HG03442 (cell line): ENCODE measurements around the gene B3GNT9.
"Not testable (repeated sequence)": the region's sequence is repeated elsewhere in the genome, so short reads cannot be mapped to it uniquely, and the experiment has no call there.

Experiments used
- ATAC-seq: cut with Tn5 transposase; IDR thresholded peaks from one replicate; pipeline ENCODE4 v1.9.1; 2021; ENCODE audit warnings: mild to moderate bottlenecking, moderate library complexity; ENCODE audit not compliant: unreplicated experiment

Gene B3GNT9

DNA sequence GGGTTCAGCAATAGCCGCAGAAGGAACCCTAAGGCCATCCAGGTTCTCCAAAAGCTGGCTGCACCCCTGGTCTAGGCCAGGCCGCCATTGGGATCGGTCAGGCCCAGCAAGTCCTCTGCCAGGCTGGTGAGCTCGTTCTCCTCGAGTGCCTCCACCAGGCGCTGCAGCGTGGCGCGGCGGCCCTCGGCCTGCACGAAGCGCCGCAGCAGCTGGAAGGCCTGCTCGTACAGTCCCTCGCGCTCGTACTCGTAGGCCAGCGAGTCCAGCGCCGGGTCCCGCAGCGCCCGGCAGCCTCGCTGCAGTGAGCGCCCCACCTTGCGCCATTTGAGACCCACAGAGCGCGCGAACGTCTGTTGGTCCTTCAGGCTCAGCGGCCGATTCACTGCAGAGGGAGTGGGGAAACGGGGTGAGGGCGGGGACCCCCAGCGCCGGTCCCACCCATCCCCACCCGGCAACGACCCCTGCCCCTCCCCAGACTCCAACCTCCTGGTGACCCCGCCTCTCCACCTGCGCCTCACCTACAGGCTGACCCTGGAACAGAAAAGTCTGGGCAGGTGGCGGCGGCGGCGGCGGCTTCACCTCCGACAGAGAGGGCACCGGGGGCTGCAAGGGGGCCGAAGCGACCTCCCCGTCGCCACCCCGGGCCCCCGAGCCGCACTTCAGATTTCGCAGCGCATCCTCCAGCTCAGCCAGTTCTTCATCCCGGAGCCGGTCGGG lies 3.9 kb upstream of the B3GNT9 start:
- ATAC-seq = no peak

DNA sequence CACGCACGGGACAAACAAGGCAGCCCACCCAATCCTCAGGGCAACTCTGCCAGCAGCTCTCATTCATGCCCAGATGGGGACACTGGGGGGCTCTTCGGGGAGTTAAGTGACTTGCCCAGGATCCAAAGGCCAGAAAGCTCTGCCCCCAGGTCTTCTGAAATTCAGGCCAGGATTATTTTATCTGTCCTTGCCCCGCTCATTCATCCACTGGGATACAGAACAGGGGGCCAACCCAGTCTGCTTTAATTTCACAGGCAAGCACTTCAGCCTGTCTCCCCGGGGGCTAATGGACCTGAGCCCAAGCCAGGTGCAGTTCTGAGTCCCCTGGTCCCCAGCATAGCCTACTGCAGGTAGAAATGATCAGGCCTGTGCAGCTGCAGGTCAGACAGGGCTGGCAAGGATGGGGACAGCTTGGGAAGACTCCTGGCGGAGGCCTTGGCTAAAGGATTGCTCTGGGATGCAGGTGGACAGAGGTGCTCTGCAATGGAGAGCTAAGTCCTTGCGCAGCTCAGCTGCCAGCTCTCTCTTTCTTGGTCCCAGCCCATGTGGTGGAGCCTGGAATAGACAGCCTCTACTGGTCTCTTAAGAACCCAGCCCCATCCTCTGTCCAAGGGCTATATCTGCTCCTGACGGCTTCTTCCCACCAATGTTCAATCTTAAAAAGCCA lies 766 bp upstream of the B3GNT9 start:
- no peak for ATAC-seq

DNA sequence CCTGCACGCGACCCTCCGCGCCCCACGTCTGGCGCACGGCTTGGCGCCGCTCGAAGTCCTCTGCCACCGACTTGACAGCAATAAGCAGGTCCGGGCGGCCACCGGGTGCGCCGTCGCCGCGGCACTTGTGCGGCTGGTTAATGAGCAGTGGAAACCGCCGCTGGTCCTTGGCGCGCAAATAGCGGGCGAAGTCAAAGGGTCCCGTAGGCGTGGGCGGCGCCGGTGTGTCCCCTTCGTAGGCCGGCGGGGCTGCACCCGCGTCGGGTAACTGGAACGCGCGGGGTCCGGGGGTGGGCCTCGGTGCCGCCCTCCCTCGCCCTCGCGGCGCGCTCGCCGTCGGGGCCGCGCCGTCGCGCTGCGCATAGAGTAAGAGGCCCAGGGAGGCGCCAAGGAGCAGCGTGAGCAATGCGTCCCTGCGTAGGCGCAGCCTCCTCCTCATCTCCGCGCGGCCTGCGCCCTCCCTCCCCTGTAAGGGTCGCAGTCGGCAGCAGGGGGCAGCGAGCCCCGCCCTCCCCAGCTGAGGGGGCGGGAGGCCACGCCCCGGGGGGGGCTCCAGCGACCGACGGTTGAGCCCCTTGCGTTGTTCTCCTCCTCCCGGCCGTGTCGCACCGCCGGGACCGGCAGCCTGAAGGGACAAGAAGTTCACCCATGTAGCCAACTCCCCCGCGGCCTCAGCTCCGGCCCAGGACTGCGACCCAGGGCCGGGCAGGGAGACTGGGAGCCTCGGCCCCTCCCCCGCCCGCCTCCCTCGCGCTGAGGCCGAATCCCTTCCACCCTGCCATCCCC lies 558 bp downstream of the B3GNT9 start:
- ATAC-seq = peak; percentile 42

DNA sequence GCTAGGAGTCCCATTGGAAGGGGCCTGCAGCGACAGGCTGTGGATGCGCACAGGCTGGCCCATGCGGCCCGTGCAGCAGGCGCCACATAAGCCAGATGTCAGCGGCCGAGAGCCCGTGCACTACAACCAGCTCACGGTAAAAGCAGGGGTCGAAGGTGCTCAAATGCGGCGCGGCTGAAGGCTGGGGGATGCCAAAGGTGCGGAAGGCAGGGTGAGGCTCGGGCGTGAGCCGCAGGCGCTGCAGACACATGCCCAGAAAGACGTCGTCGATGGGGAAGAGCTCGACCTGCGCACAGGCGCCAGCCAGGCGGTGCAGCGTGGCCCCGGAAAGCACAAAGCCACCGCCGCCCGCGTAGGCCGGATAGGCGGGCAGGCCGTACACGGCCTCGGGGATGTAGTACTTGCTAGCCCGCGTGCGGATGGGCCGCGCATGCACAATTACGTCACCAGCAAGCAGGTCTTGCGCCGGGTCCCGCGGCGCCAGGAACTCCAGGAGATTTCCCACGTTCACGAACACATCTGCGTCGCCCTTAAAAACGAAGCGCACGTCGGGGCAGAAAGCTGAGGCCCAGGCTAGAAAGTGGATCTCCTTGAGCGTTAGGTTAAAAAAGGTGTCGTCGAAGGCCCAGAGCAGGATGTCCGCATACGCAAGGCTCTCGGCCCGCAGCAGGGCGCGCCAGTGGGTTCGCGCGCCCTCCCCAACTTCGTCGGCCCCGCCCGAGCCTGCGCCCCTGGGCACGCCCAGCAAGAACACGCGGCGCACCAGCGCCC lies 1.3 kb downstream of the B3GNT9 start:
- no peak for ATAC-seq

DNA sequence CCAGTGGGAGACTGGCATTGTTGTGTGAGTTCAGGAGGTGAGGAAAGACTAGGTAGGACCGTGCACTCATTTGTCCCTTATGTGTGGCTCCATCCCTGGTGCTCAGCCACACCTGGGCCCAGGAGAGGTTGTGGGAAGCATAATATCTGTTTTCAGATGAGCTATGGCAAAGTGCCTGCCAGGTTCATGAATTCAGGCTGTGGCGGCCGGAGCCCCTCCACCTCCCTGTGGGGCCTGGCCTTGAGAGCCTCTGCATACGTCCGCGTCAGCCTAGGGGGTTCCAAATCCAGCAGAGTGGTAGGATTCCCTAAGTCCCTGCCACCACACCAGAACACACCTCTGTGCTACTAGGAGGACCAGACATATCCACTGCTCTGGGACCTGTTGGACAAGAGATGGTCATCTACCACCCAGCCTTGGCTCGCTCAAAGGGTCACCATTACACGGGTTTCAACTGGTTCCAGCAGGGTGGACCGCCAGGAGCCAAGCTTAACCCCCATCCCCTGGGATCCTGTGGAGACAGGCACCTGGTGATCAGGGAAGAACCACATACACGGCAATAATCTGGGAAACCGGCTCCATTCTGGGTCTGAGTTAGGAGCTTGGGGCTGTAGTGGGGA lies 2.0 kb downstream of the B3GNT9 start:
- no peak for ATAC-seq

DNA sequence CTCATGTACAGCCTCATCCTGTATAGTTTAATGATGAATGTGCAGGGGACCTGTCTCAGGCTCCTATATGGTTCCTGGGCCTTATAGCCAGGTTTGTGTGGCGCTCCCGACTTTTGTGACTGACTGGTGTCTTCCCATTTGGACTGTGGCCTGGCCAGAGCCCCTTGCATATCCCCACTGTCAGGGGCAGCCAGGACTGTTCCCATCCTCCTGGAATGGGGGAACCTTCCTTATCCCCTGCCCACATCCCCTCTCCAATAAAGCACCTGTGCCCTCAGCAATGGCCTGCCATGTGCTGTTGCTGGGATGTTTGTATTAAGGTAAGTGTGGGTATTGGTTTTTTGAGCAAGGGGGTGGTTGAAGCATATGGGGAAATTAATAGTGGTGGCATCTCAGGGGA lies 2.6 kb downstream of the B3GNT9 start:
- ATAC-seq = no peak

DNA sequence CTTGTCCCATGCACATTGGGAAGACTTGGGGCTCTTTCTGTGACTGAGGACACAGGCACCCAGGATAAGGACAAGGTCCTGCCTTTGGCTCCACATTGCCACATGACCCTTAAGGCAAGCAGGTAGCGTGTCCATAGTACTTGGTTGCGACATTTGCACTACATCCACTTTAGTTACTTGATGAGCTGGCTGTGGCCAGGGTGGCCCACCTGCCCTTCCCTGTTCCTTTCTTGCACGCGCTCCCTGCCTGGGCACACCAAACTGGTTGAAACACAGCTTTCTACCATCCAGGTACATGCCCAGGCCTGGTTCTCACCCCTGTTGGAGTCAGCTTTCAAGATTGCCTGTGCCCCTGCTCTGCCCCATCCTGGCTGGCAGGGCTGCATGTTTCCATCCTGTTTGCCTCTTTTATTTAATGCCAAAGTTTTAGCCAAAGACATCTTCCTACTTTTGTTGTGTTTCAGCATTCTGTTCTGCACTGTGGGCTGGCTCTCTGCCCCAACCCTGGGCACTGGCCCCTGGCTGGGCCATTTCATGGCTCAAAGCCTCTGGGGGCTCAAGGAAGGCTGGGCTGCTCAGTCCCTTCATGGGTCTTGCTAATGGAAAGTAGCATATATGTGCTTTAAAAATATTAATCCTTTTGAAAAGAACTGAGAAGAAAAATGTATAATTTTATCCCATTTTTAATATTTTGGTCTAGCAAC lies 3.2 kb downstream of the B3GNT9 start:
- ATAC-seq = no peak

DNA sequence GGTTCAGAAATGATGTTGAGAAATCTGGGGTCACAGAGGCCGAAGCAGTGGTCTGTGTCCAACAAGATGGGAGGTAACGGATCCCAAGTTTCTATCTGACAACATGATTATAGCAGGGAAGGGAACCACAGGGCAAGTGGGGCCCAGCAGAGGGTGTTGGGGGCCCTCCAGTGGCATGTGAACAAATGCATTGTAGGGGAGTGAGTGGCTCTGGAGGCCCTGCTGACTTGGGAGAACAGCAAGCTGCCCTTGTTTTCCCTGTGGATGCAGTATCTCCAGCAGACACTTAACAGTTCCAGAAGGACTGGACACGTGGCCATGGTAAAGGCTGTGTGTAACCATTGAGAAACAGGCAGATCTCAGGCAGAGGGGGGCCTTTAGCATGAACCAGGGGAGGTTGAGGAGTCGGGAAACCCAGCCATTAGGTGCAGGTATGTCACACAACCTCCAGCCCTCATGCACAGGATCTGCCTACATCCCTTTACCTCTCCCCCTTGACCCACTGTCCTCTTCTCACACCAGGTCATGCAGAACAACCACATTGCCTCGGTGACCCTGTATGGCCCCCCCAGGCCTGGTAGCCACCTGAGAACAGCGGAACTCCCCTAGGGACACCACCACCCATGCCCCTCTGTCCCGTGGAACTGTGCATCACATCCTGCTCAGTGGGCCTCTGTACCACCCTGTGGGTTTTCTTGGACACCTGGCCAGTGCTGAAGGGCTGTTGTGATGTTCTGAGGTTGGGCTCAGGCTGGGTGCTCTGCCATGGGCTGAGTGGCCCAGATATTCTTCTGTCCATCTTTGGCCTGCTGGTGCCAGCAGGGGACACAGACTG lies 4.1 kb downstream of the B3GNT9 start:
- no peak for ATAC-seq

DNA sequence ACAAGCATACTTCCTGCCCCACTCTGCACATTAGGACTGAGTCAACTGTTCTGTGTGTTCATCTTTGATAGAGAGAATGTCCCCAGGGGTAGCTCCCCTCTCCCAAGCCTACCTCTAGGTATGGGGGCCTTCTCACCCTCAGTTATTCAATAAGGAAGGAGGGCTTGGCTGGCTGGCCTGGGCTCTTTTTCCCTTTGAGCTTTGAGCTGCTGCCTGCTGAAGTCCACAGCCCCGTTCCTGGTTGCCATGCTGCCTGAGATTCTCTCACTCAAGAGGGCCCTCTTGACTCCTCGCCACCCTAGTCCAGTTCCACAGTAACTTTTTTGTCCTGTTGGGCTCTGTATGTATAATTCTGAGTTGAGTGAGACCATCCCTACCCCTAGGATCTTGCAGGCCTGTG lies 5.1 kb downstream of the B3GNT9 start:
- no peak for ATAC-seq

DNA sequence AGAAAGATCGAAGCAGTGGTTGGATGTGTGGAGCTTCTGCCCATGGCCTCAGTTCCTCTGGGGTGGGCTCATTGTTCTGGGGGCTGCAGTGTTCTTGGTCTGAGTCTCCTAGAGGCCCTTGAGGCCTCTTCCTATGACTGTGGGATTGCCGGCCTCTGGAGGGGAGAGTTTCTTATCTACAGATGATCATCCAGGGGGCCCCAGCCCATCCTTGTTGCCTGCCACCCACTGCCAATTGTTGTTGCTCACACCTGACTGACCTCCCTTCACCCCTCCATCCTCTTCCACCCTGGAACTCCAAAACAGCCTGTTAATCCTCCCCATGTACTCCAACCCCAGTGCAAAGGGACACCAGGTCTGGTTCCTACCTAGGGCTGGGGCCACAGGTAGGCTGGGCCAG lies 5.9 kb downstream of the B3GNT9 start:
- ATAC-seq = no peak

DNA sequence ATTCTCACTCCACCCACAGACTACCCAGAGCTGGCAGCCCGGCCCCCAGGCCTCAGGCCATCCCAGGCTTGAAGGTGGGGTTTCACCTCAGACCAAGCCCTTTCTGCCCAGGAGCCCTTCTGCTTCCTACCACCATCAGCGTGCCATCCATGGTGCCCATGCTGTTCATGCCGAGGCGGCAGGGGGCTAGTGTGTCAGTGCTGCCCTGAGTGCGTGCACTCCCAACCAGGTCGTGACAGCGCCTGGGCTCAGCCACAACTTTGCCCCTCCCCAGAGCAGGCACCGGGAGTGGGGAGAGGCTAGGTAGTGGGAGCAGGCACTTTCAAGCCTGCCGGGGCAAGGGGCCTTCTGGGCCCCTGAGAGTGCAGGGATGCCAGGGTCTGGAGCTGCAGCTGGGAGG lies 8.5 kb downstream of the B3GNT9 start:
- ATAC-seq = no peak

DNA sequence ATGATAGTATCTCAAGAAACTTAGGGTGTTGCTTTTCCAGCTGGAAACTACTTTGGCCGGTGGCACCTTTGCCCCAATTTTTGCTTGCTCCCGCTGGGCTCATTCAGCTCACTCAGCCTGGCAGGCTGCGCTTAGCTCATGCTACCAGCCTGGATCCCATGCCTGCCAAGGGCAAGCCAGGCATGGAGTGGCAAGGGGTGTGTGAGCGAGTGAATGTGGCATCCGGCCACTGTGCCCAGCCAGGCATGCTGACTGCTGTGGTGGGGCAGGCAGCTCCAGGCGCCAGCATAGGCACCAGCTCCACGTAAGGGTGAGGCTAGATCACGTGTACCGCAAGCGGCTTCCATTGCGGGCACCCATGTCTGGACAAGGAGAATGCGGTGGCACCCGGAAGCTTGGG lies 9.4 kb downstream of the B3GNT9 start:
- ATAC-seq = no peak

DNA sequence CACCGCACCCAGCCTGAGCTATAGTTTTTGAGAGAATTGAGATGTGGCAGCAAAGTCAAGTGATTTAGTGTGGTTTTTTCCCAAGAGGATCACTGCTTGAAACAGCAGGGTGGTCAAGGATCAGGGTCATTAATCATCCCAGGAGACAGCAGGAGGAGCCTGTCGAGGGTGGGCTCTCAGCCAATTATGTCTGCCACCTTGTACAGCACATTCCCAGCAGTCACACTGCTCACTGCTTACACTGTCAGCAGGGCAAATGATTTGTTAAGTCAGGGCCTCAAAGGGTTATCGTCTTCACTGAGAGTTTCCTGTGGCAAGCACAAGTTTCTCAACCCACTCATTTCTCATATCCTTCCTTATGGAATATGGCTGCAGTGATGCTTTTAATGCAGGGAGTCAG lies 13.2 kb downstream of the B3GNT9 start:
- no peak for ATAC-seq

DNA sequence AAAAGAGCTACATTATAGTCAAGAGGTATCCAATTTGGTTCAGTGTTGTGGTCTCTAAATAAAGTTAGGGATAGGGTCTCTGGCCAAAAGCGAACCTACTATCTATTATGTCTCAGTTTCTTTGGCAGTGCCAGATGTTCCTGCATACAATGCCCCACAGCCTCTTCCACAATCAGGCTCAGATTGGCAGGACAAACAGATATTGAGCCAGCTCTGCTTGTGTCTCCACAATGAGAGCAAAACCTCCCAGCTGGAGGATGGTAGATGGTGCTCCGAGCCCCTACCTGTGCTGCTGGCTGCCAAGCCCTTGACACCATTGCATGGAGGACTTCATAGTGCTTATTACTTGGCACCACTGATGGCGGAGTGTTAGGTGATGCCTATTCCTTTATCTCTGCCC lies 21.4 kb downstream of the B3GNT9 start:
- ATAC-seq = no peak

DNA sequence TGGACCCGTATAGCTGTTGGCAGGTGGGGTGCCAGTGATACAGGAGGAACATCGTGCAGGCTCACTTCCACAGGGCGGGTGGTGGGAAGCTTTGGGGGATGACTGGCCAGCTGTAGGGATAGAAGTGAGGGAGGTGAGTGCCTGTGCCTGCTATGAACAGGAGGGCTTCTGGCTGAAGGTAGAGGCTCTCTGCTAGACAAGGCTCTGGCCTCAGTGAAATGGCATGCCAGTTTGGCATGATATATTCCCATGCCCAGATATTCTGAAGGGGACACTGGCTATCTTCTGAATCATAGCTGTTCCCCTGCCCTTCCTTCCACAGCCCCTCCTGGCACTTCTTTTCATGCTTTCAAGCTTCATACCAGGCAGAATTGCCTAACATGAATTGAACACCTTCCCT lies 21.9 kb downstream of the B3GNT9 start:
- no peak for ATAC-seq

DNA sequence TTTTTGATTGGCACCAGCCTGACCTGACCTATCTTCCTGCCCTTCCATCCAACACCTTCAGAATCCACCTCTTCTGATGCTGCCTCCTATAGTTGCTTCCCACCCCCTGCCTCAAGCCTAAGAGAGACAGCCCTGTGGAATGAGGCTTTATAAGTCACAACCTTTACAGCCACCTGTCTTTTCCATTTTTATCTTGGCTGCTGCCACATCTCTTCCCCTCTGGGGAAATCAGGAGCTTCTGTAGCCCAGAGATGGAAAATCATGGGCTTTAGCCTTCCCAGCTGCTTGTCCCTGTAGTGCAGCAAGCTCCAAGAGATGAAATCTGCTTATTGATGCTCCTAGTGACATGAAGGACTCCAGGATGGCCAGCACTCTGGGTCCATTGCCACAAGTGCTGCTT lies 22.4 kb downstream of the B3GNT9 start:
- no peak for ATAC-seq

DNA sequence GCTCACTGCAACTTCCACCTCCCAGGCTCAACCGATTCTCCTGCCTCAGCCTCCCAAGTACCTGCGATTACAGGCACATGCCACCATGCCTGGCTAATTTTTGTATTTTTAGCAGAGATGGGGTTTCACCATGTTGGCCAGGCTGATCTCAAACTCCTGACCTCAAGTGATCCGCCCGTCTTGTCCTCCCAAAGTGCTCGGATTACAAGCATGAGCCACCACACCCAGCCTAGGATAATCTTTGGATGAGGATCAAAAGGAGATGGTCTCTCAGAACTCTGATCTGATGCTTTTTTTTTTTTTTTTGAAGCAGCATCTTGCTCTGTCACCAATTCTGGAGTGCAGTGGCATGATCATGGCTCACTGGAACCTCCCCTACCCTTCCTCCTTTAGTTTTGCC lies 28.0 kb downstream of the B3GNT9 start:
- ATAC-seq = not testable (repeated sequence)

DNA sequence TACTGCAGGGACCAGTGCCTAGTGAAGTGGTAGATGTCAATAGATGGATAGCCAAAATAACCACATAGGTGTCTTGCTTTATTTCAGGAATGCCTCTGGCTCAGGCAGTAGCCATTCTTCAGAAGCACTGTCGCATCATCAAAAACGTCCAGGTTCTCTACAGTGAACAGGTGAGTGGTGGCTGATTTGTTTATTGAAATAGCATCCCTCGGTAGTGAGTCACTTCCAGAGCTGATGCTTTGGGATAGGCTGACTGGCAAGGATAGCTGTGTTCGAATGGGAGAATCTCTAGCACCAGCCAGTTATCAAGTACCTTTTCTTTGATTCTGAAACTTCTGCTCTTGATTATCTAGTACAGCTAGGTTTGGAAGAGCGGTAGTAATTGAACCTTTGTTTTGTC lies 30.8 kb downstream of the B3GNT9 start:
- ATAC-seq = no peak

DNA sequence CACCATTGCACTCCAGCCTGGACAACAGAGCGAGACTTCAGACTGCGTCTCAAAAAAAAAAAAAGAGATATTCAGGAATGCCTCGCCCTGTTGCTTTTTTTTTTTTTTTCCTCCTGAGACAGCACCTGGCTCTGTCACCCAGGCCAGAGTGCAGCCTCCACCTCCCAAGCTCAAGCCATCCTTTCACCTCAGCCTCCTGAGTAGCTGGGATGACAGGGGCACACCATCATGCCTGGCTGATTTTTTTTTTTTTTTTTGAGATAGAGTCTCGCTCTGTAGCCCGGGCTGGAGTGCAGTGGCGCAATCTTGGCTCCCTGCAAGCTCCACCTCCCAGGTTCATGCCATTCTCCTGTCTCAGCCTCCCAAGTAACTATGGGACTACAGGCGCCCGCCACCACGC lies 33.1 kb downstream of the B3GNT9 start:
- ATAC-seq = no peak
